ENCODE results near the gene CHST3. TPM values are rescaled to one million over a fixed set of nuclear protein-coding genes. Genes with fewer than 3 reads are reported as not detected.

Gene CHST3
- total RNA-seq, 1 experiment from 2014 or later, result 6.1 TPM

DNA sequence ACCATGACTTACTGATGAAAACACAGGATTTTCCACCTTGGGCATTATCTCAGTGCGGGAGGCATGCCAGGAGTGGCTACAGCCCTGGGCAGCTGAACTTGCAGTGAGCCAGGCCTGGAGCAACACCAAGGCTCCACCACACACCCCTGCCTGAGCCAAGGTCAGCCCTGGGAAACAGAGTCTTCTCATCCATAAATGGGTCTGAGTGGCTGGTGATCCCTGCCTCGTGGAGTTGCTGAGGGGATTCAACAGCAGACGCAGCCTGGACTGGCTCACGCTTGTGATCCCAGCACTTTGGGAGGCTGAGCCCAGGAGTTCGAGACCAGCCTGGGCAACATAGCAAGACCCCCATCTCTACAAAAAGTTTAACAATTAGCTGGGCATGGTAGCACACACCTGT is 91.9 kb downstream of the CHST3 start:
- no peak overlapping the region for H3K4me2 ChIP-seq (ENCODE audit: insufficient read depth, insufficient read length, low read length)
- H4K5ac ChIP-seq (ENCODE audit: insufficient read length, low read depth, low read length), result no peak overlapping the region
- no peaks in the 10 kb centered on the region for H3K23me2 ChIP-seq (ENCODE audit: insufficient read length, low read depth, low read length, poor library complexity, severe bottlenecking)
- no peak overlapping the region for H2BK20ac ChIP-seq (ENCODE audit: low read depth, low read length, poor library complexity, severe bottlenecking)
- WGBS (ENCODE audit: extremely low coverage, insufficient read length, low lambda C conversion rate), result no CpG with 5 or more reads among the region's 5 CpGs
- no peak overlapping the region for H3K23ac ChIP-seq (ENCODE audit: insufficient read length, low read depth, low read length)
- no peak for DNase-seq
- no peak overlapping the region for H2BK120ac ChIP-seq (ENCODE audit: low read depth, low read length, poor library complexity, severe bottlenecking)
- no peak overlapping the region for H3K27ac ChIP-seq (ENCODE audit: insufficient read length, low read depth, low read length)
- H3K79me2 ChIP-seq (ENCODE audit: insufficient read depth, low read length), result no peaks in the 10 kb centered on the region
- H3K4me1 ChIP-seq (ENCODE audit: insufficient read depth, low read length), result no peaks in the 10 kb centered on the region
- Mint-ChIP-seq H3K27ac (no peak overlapping the region), H3K36me3 (ENCODE audit: insufficient read depth in 1 of 3, low read depth in 3 of 3) (no peaks in the 10 kb centered on the region), H3K4me1 (peaks cover 15 to 26% of the 10 kb centered on the region in 2 experiments), H3K4me3 (no peak overlapping the region), H3K27me3 (ENCODE audit: low read depth) (peaks cover 5% of the 10 kb centered on the region), H3K9me3 (no peaks in the 10 kb centered on the region)
- H3K56ac ChIP-seq (ENCODE audit: insufficient read length, low read depth, low read length), result no peak overlapping the region
- no peak overlapping the region for H2AK5ac ChIP-seq (ENCODE audit: insufficient read length, low read length)
- no peaks in the 10 kb centered on the region for H3K27me3 ChIP-seq (ENCODE audit: insufficient read depth, low read length)
- no peak overlapping the region for H4K91ac ChIP-seq (ENCODE audit: insufficient read length, low read depth, low read length)
- no peaks in the 10 kb centered on the region for H4K20me1 ChIP-seq (ENCODE audit: control insufficient read depth, insufficient read depth, insufficient read length)
- H2BK12ac ChIP-seq (ENCODE audit: insufficient read length, low read depth, low read length), result no peak overlapping the region
- H2BK5ac ChIP-seq (ENCODE audit: insufficient read length, low read length), result no peak overlapping the region
- H3T11ph ChIP-seq (ENCODE audit: low read length), result no peak overlapping the region
- H3K9me3 ChIP-seq (ENCODE audit: control insufficient read depth, low read depth, low read length), result no peaks in the 10 kb centered on the region
- H4K8ac ChIP-seq (replicated peaks; ENCODE audit: insufficient read length, low read depth, low read length), result no peak overlapping the region
- no peak overlapping the region for H3K9ac ChIP-seq (ENCODE audit: extremely low read depth, insufficient read length, low read length)
- TF ChIP-seq, protein P1, sequence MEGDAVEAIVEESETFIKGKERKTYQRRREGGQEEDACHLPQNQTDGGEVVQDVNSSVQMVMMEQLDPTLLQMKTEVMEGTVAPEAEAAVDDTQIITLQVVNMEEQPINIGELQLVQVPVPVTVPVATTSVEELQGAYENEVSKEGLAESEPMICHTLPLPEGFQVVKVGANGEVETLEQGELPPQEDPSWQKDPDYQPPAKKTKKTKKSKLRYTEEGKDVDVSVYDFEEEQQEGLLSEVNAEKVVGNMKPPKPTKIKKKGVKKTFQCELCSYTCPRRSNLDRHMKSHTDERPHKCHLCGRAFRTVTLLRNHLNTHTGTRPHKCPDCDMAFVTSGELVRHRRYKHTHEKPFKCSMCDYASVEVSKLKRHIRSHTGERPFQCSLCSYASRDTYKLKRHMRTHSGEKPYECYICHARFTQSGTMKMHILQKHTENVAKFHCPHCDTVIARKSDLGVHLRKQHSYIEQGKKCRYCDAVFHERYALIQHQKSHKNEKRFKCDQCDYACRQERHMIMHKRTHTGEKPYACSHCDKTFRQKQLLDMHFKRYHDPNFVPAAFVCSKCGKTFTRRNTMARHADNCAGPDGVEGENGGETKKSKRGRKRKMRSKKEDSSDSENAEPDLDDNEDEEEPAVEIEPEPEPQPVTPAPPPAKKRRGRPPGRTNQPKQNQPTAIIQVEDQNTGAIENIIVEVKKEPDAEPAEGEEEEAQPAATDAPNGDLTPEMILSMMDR (conservative IDR thresholded peaks at IDR 0.05), result no peak
- H3K18ac ChIP-seq (ENCODE audit: insufficient read length, low read depth, low read length), result no peak overlapping the region
- H3K79me1 ChIP-seq (ENCODE audit: insufficient read depth, low read depth, low read length, poor library complexity, severe bottlenecking), result no peaks in the 10 kb centered on the region
- H3K14ac ChIP-seq (ENCODE audit: insufficient read depth, low read length), result no peak overlapping the region
- H2BK15ac ChIP-seq (ENCODE audit: low read depth, low read length), result no peak overlapping the region
- H3K4ac ChIP-seq (ENCODE audit: low read depth, low read length), result no peak overlapping the region
- H2AFZ ChIP-seq (ENCODE audit: low read length), result no peak overlapping the region

Data from H9 (cell line).